CD4-positive, alpha-beta T cell treated with Interleukin-21 for 1 hour (primary cell): ENCODE measurements around the gene SLC17A5.
A peak's percentile ranks its signal among the peaks of the same experiment; 100 is the strongest.
"Not testable (repeated sequence)": the region's sequence is repeated elsewhere in the genome, so short reads cannot be mapped to it uniquely, and the experiment has no call there.

Source experiments
- DNase-seq: peaks from one replicate; pipeline ENCODE4 v3.0.0-alpha.2; 2020

SLC17A5 gene

GRCh38 chr6:73653571-73654424 is at the start of gene SLC17A5:
Gene SLC17A5, minus strand, starts transcription at chr6:73653992. Its CDS starts 106 bp downstream, at chr6:73653886.
- peak; percentile 93 for DNase-seq

GRCh38 chr6:73703466-73703865 is 49.7 kb upstream of the SLC17A5 start:
- no peak for DNase-seq

- no peak for DNase-seq
Measured at GRCh38 chr6:73702444-73702843, 48.7 kb upstream of the SLC17A5 start.

GRCh38 chr6:73699676-73700459 is 46.1 kb upstream of the SLC17A5 start:
- DNase-seq, result no peak

GRCh38 chr6:73696966-73697655 is 43.3 kb upstream of the SLC17A5 start:
- no peak for DNase-seq

GRCh38 chr6:73695619-73696421 is 42.0 kb upstream of the SLC17A5 start, which contains the start of gene CD109:
Gene CD109, plus strand, starts transcription at chr6:73696203. Its CDS starts 13 bp downstream, at chr6:73696216.
- peak; percentile 42 for DNase-seq

- DNase-seq, result no peak
Measured at GRCh38 chr6:73694711-73695411, 41.1 kb upstream of the SLC17A5 start.

GRCh38 chr6:73691512-73691911 is 37.7 kb upstream of the SLC17A5 start:
- DNase-seq, result no peak

GRCh38 chr6:73690056-73690455 is 36.3 kb upstream of the SLC17A5 start:
- DNase-seq, result no peak

- no peak for DNase-seq
Measured at GRCh38 chr6:73688351-73688750, 34.6 kb upstream of the SLC17A5 start.

- DNase-seq, result not testable (repeated sequence)
Measured at GRCh38 chr6:73683574-73683973, 29.8 kb upstream of the SLC17A5 start.

- DNase-seq, result no peak
Measured at GRCh38 chr6:73680289-73680918, 26.6 kb upstream of the SLC17A5 start.

GRCh38 chr6:73679846-73680245 is 26.1 kb upstream of the SLC17A5 start:
- DNase-seq, result not testable (repeated sequence)

GRCh38 chr6:73679009-73679408 is 25.2 kb upstream of the SLC17A5 start:
- no peak for DNase-seq

GRCh38 chr6:73675466-73676098 is 21.8 kb upstream of the SLC17A5 start:
- DNase-seq, result peak; percentile 71

- no peak for DNase-seq
Measured at GRCh38 chr6:73671911-73672685, 18.3 kb upstream of the SLC17A5 start.

GRCh38 chr6:73669005-73669404 is 15.2 kb upstream of the SLC17A5 start:
- no peak for DNase-seq

GRCh38 chr6:73667798-73668197 is 14.0 kb upstream of the SLC17A5 start:
- no peak for DNase-seq

- no peak for DNase-seq
Measured at GRCh38 chr6:73666393-73666792, 12.6 kb upstream of the SLC17A5 start.
